Measurements from ENCODE around the gene GIGYF2.

GRCh38 chr2:232652505-232652851, 44.7 kb upstream of the GIGYF2 start:
- TF ChIP-seq, protein P1, sequence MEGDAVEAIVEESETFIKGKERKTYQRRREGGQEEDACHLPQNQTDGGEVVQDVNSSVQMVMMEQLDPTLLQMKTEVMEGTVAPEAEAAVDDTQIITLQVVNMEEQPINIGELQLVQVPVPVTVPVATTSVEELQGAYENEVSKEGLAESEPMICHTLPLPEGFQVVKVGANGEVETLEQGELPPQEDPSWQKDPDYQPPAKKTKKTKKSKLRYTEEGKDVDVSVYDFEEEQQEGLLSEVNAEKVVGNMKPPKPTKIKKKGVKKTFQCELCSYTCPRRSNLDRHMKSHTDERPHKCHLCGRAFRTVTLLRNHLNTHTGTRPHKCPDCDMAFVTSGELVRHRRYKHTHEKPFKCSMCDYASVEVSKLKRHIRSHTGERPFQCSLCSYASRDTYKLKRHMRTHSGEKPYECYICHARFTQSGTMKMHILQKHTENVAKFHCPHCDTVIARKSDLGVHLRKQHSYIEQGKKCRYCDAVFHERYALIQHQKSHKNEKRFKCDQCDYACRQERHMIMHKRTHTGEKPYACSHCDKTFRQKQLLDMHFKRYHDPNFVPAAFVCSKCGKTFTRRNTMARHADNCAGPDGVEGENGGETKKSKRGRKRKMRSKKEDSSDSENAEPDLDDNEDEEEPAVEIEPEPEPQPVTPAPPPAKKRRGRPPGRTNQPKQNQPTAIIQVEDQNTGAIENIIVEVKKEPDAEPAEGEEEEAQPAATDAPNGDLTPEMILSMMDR (IDR thresholded peaks at IDR 0.05): no peak
- no peak for TF ChIP-seq EP300 (IDR thresholded peaks at IDR 0.05; ENCODE audit: low read depth)

Measured in transverse colon (tissue), 3 donors.